ENCODE results near the gene ZNF423. TPM values are rescaled to one million over a fixed set of nuclear protein-coding genes. Genes with fewer than 3 reads are reported as not detected.

The ZNF423 gene
- total RNA-seq, 2 experiments from 2014 or later: not detected

DNA sequence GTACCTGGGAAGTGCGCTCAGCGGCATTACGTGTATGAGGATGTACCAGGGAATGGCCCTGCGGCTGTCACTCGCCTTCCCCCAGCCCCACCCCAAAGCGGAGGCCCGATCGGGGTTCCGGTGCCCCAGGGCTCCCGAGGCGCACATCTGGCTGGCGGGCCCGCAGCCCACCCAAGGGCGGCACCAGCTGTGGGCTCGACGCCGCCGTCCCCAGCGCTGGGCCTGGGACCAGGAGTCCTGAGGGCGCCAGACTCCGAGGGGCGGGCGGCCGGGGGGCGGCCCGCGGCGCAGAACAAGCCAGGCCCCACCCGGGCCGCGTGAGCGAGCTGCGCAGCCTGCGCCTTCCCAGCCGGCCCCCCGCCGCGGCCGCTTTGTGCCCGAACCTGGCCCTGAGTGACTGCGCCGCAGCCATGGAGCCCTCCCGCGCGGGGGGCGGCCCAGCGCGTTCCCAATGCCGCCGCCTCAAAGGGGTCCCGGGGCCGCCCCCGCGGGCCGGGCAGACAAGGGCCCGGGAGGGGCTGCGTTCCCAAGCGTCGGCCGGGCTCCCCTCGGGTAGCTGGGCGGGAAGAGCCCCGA is 17.4 kb downstream of the ZNF423 start:
- intact Hi-C loops (cut with micrococcal nuclease): no loop called here
- peaks cover 22% of the 10 kb centered on the region for H3K27me3 Mint-ChIP-seq
- H3K4me3 Mint-ChIP-seq: no peak overlapping the region
- no peaks in the 10 kb centered on the region for H3K4me1 Mint-ChIP-seq (ENCODE audit: low read depth)
- CTCF ChIA-PET: no interaction called here
- H3K9me3 Mint-ChIP-seq: no peaks in the 10 kb centered on the region
- POLR2A ChIA-PET: no interaction called here
- H3K36me3 Mint-ChIP-seq: no peaks in the 10 kb centered on the region
- no peak for DNase-seq
- H3K27ac Mint-ChIP-seq: no peak overlapping the region

DNA sequence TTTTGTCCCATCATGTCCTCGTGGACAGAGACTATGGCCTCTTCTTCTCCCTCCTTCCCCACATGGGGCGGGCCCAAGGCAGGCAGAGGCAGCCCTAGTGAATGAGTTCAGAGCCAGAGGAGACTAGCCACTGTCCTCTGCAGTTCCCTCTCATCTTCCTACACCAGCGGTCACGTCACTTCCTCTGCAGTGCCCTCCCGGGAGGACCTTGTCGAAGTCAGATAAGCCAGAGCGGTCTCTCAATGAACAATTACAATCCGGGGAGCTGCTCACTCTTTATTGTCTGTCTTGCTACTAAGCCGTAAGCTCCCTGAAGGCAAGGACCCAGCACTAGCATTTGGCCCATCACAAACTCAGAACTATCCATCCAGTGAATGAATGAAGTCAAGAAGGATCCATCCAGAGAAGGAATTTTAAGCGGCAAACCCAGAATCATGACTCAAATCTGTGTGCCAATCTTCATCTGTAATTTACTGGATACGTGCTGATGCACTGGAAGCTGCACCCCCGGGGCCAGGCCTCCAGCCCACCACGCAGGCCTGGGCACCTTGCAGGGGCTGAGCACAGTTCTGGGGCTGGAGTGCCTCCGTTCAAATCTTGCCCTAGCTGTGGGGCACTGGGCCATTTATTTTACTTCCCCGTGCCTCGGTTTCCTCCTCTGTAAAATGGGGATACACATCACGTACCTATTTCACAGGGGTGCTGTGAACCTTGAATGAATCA is 18.1 kb downstream of the ZNF423 start:
- peaks cover 22% of the 10 kb centered on the region for H3K27me3 Mint-ChIP-seq
- intact Hi-C loops (cut with micrococcal nuclease): no loop called here
- H3K36me3 Mint-ChIP-seq: no peaks in the 10 kb centered on the region
- H3K9me3 Mint-ChIP-seq: no peaks in the 10 kb centered on the region
- no peak for DNase-seq
- POLR2A ChIA-PET: no interaction called here
- CTCF ChIA-PET: no interaction called here
- H3K4me3 Mint-ChIP-seq: no peak overlapping the region
- no peak overlapping the region for H3K27ac Mint-ChIP-seq
- H3K4me1 Mint-ChIP-seq (ENCODE audit: low read depth): no peaks in the 10 kb centered on the region

DNA sequence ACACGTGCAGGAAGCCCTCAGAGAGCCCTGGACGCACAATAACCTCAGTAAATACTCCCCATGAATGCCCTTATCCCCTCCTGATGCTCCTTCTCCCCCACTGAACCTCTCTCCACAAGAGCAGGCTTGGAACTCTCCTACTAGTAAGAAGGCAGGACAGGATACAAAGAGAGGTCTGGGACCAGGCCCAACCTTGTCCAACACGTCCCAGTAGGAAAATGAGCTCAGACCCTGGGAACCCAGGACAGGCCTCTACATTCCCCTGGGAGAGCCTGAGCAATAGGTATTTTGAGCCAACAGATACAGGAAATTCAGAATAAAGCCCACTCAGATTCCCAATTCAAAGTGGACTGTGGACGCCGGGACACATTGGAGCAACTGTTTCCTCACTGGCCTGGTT is 19.2 kb downstream of the ZNF423 start:
- H3K4me1 Mint-ChIP-seq (ENCODE audit: low read depth): no peaks in the 10 kb centered on the region
- no peaks in the 10 kb centered on the region for H3K36me3 Mint-ChIP-seq
- no peak for DNase-seq
- no peaks in the 10 kb centered on the region for H3K9me3 Mint-ChIP-seq
- intact Hi-C loops (cut with micrococcal nuclease): no loop called here
- peaks cover 22% of the 10 kb centered on the region for H3K27me3 Mint-ChIP-seq
- ChIA-PET POLR2A (no interaction called here), CTCF (interaction anchor here (1.4 kb wide), 1 partner anchor 21 kb away, joined by 3 read pairs; no protein-coding TSS in a partner anchor)
- H3K4me3 Mint-ChIP-seq: no peak overlapping the region
- no peak overlapping the region for H3K27ac Mint-ChIP-seq

DNA sequence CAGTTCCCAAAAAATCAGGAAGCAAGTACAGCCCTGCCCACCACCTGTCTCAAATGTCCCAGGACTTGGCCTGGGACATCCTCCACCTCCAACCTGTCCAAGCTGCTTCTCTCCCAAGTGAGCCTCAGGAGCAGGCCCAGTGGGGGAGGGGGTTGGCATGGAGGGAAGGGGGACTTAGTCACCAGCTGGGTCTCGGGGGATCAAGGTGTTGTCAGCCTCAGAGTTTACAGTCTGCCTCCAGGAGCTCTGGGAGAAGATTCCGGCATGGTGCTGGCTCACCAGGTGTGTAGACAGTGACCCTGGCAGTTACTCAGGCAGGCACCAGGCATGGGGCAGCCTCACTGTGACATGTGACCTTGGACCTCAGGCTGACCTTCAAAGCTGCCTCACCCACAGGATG is 19.7 kb downstream of the ZNF423 start:
- no peak for DNase-seq
- Mint-ChIP-seq H3K9me3 (no peaks in the 10 kb centered on the region), H3K27ac (no peak overlapping the region), H3K27me3 (peaks cover 19% of the 10 kb centered on the region), H3K36me3 (no peaks in the 10 kb centered on the region), H3K4me1 (ENCODE audit: low read depth) (no peaks in the 10 kb centered on the region), H3K4me3 (no peak overlapping the region)
- ChIA-PET POLR2A (no interaction called here), CTCF (interaction anchor here (1.4 kb wide), 1 partner anchor 21 kb away, joined by 3 read pairs; no protein-coding TSS in a partner anchor)
- intact Hi-C loops (cut with micrococcal nuclease): no loop called here

DNA sequence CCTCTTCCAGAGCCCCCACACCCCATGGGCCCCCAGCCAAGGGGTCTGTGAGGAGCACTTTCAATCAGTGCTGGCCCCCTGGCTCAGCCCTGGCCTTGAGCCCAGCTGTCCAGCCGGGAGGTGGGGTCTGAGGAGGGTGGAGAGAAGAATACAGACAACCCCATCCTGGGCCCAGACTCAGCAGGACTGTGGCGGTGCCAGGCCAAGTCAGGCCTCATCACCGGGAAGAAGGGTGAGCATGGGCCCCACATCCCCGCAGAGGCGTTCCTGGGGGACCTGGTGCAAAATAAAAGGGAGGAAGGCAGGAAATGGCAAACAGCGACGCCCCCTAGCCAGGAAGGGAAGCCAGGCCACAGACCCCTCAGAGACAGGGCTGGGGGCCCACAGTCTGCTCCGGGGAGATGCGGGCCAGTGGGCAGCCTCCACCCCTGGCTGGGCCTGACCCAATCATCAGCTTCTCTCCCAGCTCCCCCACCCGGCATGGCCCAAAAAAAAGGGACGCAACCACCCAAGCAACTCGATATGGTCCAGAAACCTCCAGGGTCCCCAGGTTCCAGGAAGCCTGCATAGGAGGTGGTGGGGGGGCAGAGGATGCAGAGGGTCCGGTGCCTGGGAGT is 20.6 kb downstream of the ZNF423 start:
- no peak for DNase-seq
- H3K36me3 Mint-ChIP-seq: no peaks in the 10 kb centered on the region
- CTCF ChIA-PET: interaction anchor here (1.4 kb wide), 1 partner anchor 22 kb away, joined by 3 read pairs; no protein-coding TSS in a partner anchor
- intact Hi-C loops (cut with micrococcal nuclease): no loop called here
- H3K9me3 Mint-ChIP-seq: no peaks in the 10 kb centered on the region
- POLR2A ChIA-PET: no interaction called here
- no peak overlapping the region for H3K27ac Mint-ChIP-seq
- H3K27me3 Mint-ChIP-seq: peaks cover 15% of the 10 kb centered on the region
- no peak overlapping the region for H3K4me3 Mint-ChIP-seq
- no peaks in the 10 kb centered on the region for H3K4me1 Mint-ChIP-seq (ENCODE audit: low read depth)

DNA sequence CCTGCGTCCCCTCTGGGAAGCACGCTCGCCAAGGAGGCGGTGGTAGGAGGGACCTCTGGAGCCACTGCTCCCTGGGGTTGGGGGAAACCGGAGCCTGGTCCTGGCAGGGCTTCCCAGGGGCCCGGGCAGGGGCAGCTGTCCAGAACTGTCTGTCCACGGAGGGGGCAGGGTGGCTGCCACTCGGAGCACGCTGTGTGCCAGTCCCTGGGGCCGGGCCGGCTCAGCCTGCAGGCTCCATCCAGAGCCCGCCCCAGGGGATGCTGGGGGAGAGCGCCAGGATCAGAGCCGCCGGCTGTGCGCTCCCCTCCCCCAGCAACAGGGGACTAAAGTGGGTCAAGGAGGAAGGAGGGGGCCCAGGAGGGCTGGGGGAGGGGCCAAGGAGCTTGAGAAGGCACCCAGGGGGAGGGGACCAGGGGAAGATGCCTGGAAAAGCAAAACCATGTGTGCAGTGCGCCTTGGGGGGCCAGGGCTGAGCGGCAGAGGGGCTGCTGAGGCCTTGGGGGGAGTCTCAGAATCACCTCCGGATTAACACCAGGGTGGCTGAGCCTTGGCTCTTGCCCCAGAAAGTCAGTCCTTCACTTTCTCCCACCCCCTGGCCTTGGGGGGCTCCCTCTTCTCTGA is 21.3 kb downstream of the ZNF423 start:
- ChIA-PET POLR2A (no interaction called here), CTCF (no interaction called here)
- H3K4me3 Mint-ChIP-seq: no peak overlapping the region
- no peak overlapping the region for H3K27ac Mint-ChIP-seq
- H3K9me3 Mint-ChIP-seq: no peaks in the 10 kb centered on the region
- H3K4me1 Mint-ChIP-seq (ENCODE audit: low read depth): no peaks in the 10 kb centered on the region
- H3K27me3 Mint-ChIP-seq: peaks cover 11% of the 10 kb centered on the region
- no peak for DNase-seq
- no peaks in the 10 kb centered on the region for H3K36me3 Mint-ChIP-seq
- intact Hi-C loops (cut with micrococcal nuclease): no loop called here

DNA sequence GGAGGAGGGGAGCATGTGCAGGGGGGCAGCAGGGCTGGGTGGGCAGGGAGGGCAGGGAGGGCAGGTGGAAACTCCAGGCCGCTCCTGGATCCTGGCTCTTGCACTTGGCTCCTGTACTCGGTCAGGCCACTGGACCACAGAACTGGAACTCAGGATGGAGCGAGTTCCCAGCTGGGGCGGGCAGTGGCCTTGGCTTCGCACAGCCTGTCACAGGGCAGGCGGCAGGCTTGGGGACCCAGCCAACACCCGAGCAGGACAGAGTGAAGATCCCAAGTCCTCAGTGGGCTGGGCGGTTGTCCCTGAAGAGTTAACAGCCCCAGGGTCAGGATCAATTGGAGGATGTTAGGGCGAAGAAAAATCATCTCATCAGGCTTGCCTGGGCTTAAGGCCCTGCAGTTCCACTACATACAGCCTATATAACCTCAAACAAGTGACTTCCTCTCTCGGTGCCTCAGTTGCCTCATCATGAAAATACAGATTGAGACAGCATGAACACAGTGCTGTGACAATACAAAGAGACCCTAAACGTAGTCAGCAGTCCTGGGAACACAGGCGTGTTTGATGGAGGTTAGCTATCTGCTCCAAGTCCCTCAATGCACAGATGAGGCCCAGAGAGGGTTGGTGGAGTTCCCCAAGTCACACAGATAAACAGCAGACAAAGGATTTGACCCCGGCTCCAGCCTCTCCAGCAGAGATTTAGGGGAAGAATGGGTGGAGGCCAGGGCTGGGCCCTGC is 21.9 kb downstream of the ZNF423 start:
- Mint-ChIP-seq H3K4me3 (no peak overlapping the region), H3K36me3 (no peaks in the 10 kb centered on the region), H3K27me3 (peaks cover 11% of the 10 kb centered on the region), H3K27ac (no peak overlapping the region), H3K9me3 (no peaks in the 10 kb centered on the region), H3K4me1 (ENCODE audit: low read depth) (no peaks in the 10 kb centered on the region)
- intact Hi-C loops (cut with micrococcal nuclease): no loop called here
- CTCF ChIA-PET: no interaction called here
- POLR2A ChIA-PET: no interaction called here
- no peak for DNase-seq

DNA sequence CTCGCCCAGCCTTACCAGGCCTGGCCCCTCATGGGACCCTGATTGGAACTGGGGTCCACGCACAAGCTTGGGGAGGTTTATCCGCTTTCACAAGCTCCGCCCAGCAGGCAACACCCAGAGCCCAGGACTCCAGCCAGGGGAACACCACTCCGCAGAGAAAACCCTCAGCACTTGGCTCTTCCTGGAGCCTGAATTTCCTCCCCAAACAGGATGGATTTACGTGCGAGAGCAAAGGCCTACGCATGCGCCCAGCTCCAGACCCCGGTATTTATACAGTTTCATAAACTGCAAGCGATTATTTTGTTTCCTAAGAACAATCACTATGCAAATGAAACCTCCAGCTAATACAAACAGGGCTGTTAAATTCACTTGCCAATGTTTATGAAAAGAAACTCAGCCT is 22.8 kb downstream of the ZNF423 start:
- Mint-ChIP-seq H3K27me3 (peaks cover 13% of the 10 kb centered on the region), H3K9me3 (no peaks in the 10 kb centered on the region), H3K27ac (no peak overlapping the region), H3K4me1 (ENCODE audit: low read depth) (no peaks in the 10 kb centered on the region), H3K36me3 (no peaks in the 10 kb centered on the region), H3K4me3 (no peak overlapping the region)
- CTCF ChIA-PET: no interaction called here
- POLR2A ChIA-PET: no interaction called here
- intact Hi-C loops (cut with micrococcal nuclease): no loop called here
- DNase-seq: no peak

DNA sequence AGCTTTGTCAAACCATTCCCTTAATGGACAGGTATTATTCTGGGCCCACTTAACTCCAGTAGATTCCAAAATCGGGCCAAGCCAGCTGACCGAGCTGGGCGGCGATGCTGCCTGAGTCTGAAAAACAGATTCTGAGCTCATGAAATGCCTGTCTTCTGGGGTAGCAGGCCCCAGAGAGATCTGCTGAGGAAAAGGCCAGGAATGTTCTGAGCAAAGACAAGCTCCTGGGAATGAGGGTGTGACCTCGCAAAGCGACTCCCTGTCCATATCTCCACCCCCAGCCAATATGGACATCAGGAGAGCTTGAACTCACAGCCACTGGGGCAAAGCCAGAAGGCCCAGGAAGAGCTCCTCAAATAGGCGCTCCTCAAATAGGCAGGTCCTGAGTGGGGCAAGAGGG is 23.7 kb downstream of the ZNF423 start:
- Mint-ChIP-seq H3K27me3 (peaks cover 8% of the 10 kb centered on the region), H3K9me3 (no peaks in the 10 kb centered on the region), H3K4me1 (ENCODE audit: low read depth) (no peaks in the 10 kb centered on the region), H3K4me3 (no peak overlapping the region), H3K27ac (no peak overlapping the region), H3K36me3 (no peaks in the 10 kb centered on the region)
- POLR2A ChIA-PET: no interaction called here
- CTCF ChIA-PET: no interaction called here
- intact Hi-C loops (cut with micrococcal nuclease): no loop called here
- DNase-seq: no peak

DNA sequence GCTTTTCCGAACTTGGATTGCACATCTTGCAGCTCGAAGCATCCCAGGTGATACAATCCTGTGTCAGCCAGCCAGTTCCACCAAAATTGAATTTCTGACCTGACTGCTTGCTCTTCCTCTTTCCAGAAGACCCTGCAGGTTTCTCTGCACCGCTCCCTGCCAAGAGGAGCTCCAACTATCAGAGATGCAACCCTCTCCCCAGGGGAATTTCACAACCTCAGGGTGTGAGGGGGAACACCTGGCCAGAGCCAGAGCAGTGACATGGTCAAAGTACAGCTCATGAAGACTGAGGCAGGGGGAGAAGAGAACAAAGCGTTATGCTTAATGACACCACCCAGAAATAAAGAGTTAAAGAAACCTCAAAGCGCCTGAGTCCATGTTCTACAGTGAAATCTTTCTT is 25.0 kb downstream of the ZNF423 start:
- no peaks in the 10 kb centered on the region for H3K4me1 Mint-ChIP-seq (ENCODE audit: low read depth)
- H3K27me3 Mint-ChIP-seq: peaks cover 4% of the 10 kb centered on the region
- H3K4me3 Mint-ChIP-seq: no peak overlapping the region

DNA sequence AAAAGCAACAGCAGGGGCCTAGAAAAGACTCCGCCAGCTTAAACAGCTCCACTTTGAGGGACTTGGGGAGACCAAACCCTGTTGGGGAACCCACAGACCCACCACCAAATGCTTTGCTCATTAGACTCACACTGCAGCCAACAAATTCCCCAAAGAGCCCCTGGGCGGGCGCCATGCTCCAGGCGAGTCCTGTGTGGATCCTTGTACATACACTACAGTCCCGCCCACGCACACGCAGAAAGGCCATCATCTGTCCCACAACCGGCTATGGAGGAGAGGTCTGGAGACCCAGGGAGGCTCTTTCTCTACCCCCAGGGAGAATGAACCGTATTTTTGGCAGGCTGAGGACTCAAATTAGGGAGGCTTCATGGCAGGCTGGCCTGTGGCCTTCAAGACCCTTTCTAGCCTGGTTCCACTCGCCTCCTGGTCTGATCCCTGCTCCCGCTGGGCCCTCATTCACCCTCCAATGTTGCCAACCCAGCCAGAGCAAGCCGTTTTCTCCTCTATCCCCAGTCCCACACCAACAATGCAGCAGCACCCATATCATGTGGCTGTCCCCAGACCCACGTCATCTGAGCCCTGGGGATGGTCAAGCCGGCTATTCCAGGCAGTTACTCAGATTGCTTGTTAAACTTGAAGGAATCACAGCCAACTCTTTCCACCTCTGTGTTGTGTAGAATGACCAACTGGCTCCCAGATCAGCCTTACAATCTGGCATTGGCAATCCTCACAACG is 27.2 kb downstream of the ZNF423 start:
- Mint-ChIP-seq H3K4me3 (no peak overlapping the region), H3K4me1 (ENCODE audit: low read depth) (no peaks in the 10 kb centered on the region), H3K27ac (no peak overlapping the region), H3K9me3 (no peaks in the 10 kb centered on the region), H3K36me3 (no peaks in the 10 kb centered on the region), H3K27me3 (peaks cover 4% of the 10 kb centered on the region)
- CTCF ChIA-PET: no interaction called here
- POLR2A ChIA-PET: no interaction called here
- DNase-seq: no peak
- intact Hi-C loops (cut with micrococcal nuclease): no loop called here

More for the DNA sequence above, 25.0 kb downstream of the ZNF423 start:
- Mint-ChIP-seq H3K9me3 (no peaks in the 10 kb centered on the region), H3K27ac (no peak overlapping the region), H3K36me3 (no peaks in the 10 kb centered on the region)
- no peak for DNase-seq
- intact Hi-C loops (cut with micrococcal nuclease): no loop called here
- ChIA-PET CTCF (no interaction called here), POLR2A (no interaction called here)

Data from activated CD4-positive, alpha-beta memory T cell treated with anti-CD3 and anti-CD28 coated beads for 36 hours (primary cell).